ENCODE results near the gene QRSL1. TPM values are rescaled to one million over a fixed set of nuclear protein-coding genes. Genes with fewer than 3 reads are reported as not detected.

The QRSL1 gene
- total and polyA plus RNA-seq, 5 donors from 2014 or later = 8.6 to 15.1 (median 11.3) TPM

- Mint-ChIP-seq H3K4me1 (peaks cover 11 to 35% (median 19%) of the 10 kb centered on the region in 4 donors), H3K27ac (peak overlapping the region in 1 of 3 donors; percentile 38), H3K36me3 (peaks cover 33% of the 10 kb centered on the region), H3K9me3 (no peaks in the 10 kb centered on the region), H3K4me3 (no peak overlapping the region), H3K27me3 (no peaks in the 10 kb centered on the region)
- Histone ChIP-seq H3K27me3 (ENCODE audit: control insufficient read depth, insufficient read depth, low read length) (no peaks in the 10 kb centered on the region), H3K27ac (ENCODE audit: insufficient read depth, low read length, poor library complexity, severe bottlenecking) (no peak overlapping the region), H3K4me3 (ENCODE audit: low read depth, low read length) (no peak overlapping the region), H3K36me3 (ENCODE audit: control insufficient read depth, insufficient read depth, low read length) (no peaks in the 10 kb centered on the region), H3K9me3 (ENCODE audit: control insufficient read depth in 2 of 2, low read length in 2 of 2) (no peaks in the 10 kb centered on the region), H3K4me1 (ENCODE audit: control insufficient read depth, insufficient read depth, low read length, poor library complexity, severe bottlenecking) (peaks cover 4% of the 10 kb centered on the region)
- ATAC-seq (ENCODE audit: low read depth in 2 of 2) (peak; percentile 70 to 73), DNase-seq (peak; percentile 15 to 85 (median 44))
These were observed 21.2 kb upstream of the QRSL1 start for GRCh38 chr6:106608080-106608668.

- no peak overlapping the region for H3K27ac ChIP-seq (ENCODE audit: insufficient read depth, low read length, poor library complexity, severe bottlenecking)
- no peaks in the 10 kb centered on the region for H3K27me3 Mint-ChIP-seq
- no peak overlapping the region for H3K4me3 ChIP-seq (ENCODE audit: low read depth, low read length)
- DNase-seq (peak in 1 of 3 donors; percentile 71), ATAC-seq (ENCODE audit: low read depth in 2 of 2) (no peak)
- no peaks in the 10 kb centered on the region for H3K27me3 ChIP-seq (ENCODE audit: control insufficient read depth, insufficient read depth, low read length)
- peaks cover 22 to 48% (median 33%) of the 10 kb centered on the region in 4 donors for H3K4me1 Mint-ChIP-seq
- no peaks in the 10 kb centered on the region for H3K9me3 Mint-ChIP-seq
- H3K36me3 Mint-ChIP-seq = peaks cover 33% of the 10 kb centered on the region
- no peaks in the 10 kb centered on the region for H3K9me3 ChIP-seq (ENCODE audit: control insufficient read depth in 2 of 2, low read length in 2 of 2)
- peaks cover 18% of the 10 kb centered on the region for H3K4me1 ChIP-seq (ENCODE audit: control insufficient read depth, insufficient read depth, low read length, poor library complexity, severe bottlenecking)
- H3K4me3 Mint-ChIP-seq = no peak overlapping the region
- H3K27ac Mint-ChIP-seq = no peak overlapping the region
- H3K36me3 ChIP-seq (ENCODE audit: control insufficient read depth, insufficient read depth, low read length) = no peaks in the 10 kb centered on the region
These were observed 19.7 kb upstream of the QRSL1 start for GRCh38 chr6:106609699-106610098.

- no peaks in the 10 kb centered on the region for H3K27me3 Mint-ChIP-seq
- H3K27ac Mint-ChIP-seq = peak overlapping the region in 1 of 3 donors; percentile 24
- no peaks in the 10 kb centered on the region for H3K9me3 Mint-ChIP-seq
- no peaks in the 10 kb centered on the region for H3K9me3 ChIP-seq (ENCODE audit: control insufficient read depth in 2 of 2, low read length in 2 of 2)
- no peak overlapping the region for H3K4me3 ChIP-seq (ENCODE audit: low read depth, low read length)
- no peaks in the 10 kb centered on the region for H3K27me3 ChIP-seq (ENCODE audit: control insufficient read depth, insufficient read depth, low read length)
- DNase-seq (no peak), ATAC-seq (ENCODE audit: low read depth in 2 of 2) (no peak)
- H3K36me3 ChIP-seq (ENCODE audit: control insufficient read depth, insufficient read depth, low read length) = no peaks in the 10 kb centered on the region
- peaks cover 36% of the 10 kb centered on the region for H3K36me3 Mint-ChIP-seq
- H3K4me1 ChIP-seq (ENCODE audit: control insufficient read depth, insufficient read depth, low read length, poor library complexity, severe bottlenecking) = peaks cover 18% of the 10 kb centered on the region
- peaks cover 22 to 48% (median 34%) of the 10 kb centered on the region in 4 donors for H3K4me1 Mint-ChIP-seq
- H3K27ac ChIP-seq (ENCODE audit: insufficient read depth, low read length, poor library complexity, severe bottlenecking) = no peak overlapping the region
- peak overlapping the region in 1 of 4 donors; percentile 17 for H3K4me3 Mint-ChIP-seq
These were observed 18.3 kb upstream of the QRSL1 start for GRCh38 chr6:106611030-106611429.

- H3K4me3 ChIP-seq (ENCODE audit: low read depth, low read length) = peak overlapping the region; percentile 66
- H3K4me1 ChIP-seq (ENCODE audit: control insufficient read depth, insufficient read depth, low read length, poor library complexity, severe bottlenecking) = peaks cover 23% of the 10 kb centered on the region
- no peaks in the 10 kb centered on the region for H3K27me3 ChIP-seq (ENCODE audit: control insufficient read depth, insufficient read depth, low read length)
- H3K9me3 ChIP-seq (ENCODE audit: control insufficient read depth in 2 of 2, low read length in 2 of 2) = no peaks in the 10 kb centered on the region
- H3K27ac ChIP-seq (ENCODE audit: insufficient read depth, low read length, poor library complexity, severe bottlenecking) = peak overlapping the region; percentile 62
- peaks cover 19 to 38% (median 30%) of the 10 kb centered on the region in 4 donors for H3K4me1 Mint-ChIP-seq
- H3K36me3 Mint-ChIP-seq = peaks cover 35% of the 10 kb centered on the region
- H3K27ac Mint-ChIP-seq = peak overlapping the region; percentile 27 to 95 (median 65)
- peak overlapping the region; percentile 1 to 33 (median 16) for H3K4me3 Mint-ChIP-seq
- DNase-seq (peak in 2 of 3 donors; percentile 15 to 76), ATAC-seq (ENCODE audit: low read depth in 2 of 2) (peak; percentile 48 to 54)
- no peaks in the 10 kb centered on the region for H3K27me3 Mint-ChIP-seq
- peaks cover 6% of the 10 kb centered on the region for H3K36me3 ChIP-seq (ENCODE audit: control insufficient read depth, insufficient read depth, low read length)
- no peaks in the 10 kb centered on the region for H3K9me3 Mint-ChIP-seq
These were observed 16.5 kb upstream of the QRSL1 start for GRCh38 chr6:106612671-106613416.

- no peaks in the 10 kb centered on the region for H3K27me3 Mint-ChIP-seq
- peak overlapping the region in 2 of 4 donors; percentile 24 to 33 for H3K4me3 Mint-ChIP-seq
- Histone ChIP-seq H3K4me1 (ENCODE audit: control insufficient read depth, insufficient read depth, low read length, poor library complexity, severe bottlenecking) (peaks cover 23% of the 10 kb centered on the region), H3K4me3 (ENCODE audit: low read depth, low read length) (peak overlapping the region; percentile 66), H3K27me3 (ENCODE audit: control insufficient read depth, insufficient read depth, low read length) (no peaks in the 10 kb centered on the region), H3K27ac (ENCODE audit: insufficient read depth, low read length, poor library complexity, severe bottlenecking) (peak overlapping the region; percentile 62), H3K36me3 (ENCODE audit: control insufficient read depth, insufficient read depth, low read length) (peaks cover 6% of the 10 kb centered on the region), H3K9me3 (ENCODE audit: control insufficient read depth in 2 of 2, low read length in 2 of 2) (no peaks in the 10 kb centered on the region)
- H3K9me3 Mint-ChIP-seq = no peaks in the 10 kb centered on the region
- peak overlapping the region; percentile 27 to 74 (median 32) for H3K27ac Mint-ChIP-seq
- ATAC-seq (ENCODE audit: low read depth in 2 of 2) = no peak
- H3K36me3 Mint-ChIP-seq = peaks cover 36% of the 10 kb centered on the region
- peak in 1 of 3 donors; percentile 15 for DNase-seq
- H3K4me1 Mint-ChIP-seq = peaks cover 16 to 38% (median 28%) of the 10 kb centered on the region in 4 donors
These were observed 15.8 kb upstream of the QRSL1 start for GRCh38 chr6:106613590-106613989.

- no peak for ATAC-seq (ENCODE audit: low read depth in 2 of 2)
- peak overlapping the region; percentile 3 to 32 (median 27) for H3K27ac Mint-ChIP-seq
These were observed 15.2 kb upstream of the QRSL1 start for GRCh38 chr6:106614166-106614565.

GRCh38 chr6:106614592-106615257 is 14.7 kb upstream of the QRSL1 start:
- H3K36me3 Mint-ChIP-seq = peaks cover 44% of the 10 kb centered on the region
- peak in 1 of 3 donors; percentile 17 for DNase-seq
- Histone ChIP-seq H3K27me3 (ENCODE audit: control insufficient read depth, insufficient read depth, low read length) (no peaks in the 10 kb centered on the region), H3K4me1 (ENCODE audit: control insufficient read depth, insufficient read depth, low read length, poor library complexity, severe bottlenecking) (peaks cover 23% of the 10 kb centered on the region), H3K36me3 (ENCODE audit: control insufficient read depth, insufficient read depth, low read length) (peaks cover 6% of the 10 kb centered on the region), H3K4me3 (ENCODE audit: low read depth, low read length) (peak overlapping the region; percentile 66), H3K27ac (ENCODE audit: insufficient read depth, low read length, poor library complexity, severe bottlenecking) (peak overlapping the region; percentile 62), H3K9me3 (ENCODE audit: control insufficient read depth in 2 of 2, low read length in 2 of 2) (no peaks in the 10 kb centered on the region)
- peak overlapping the region; percentile 27 to 61 (median 47) for H3K27ac Mint-ChIP-seq
- H3K27me3 Mint-ChIP-seq = no peaks in the 10 kb centered on the region
- ATAC-seq (ENCODE audit: low read depth in 2 of 2) = no peak
- no peaks in the 10 kb centered on the region for H3K9me3 Mint-ChIP-seq
- peak overlapping the region in 2 of 4 donors; percentile 0 to 66 for H3K4me3 Mint-ChIP-seq
- peaks cover 16 to 32% (median 25%) of the 10 kb centered on the region in 4 donors for H3K4me1 Mint-ChIP-seq

More at GRCh38 chr6:106614166-106614565, 15.2 kb upstream of the QRSL1 start:
- peak in 1 of 3 donors; percentile 74 for DNase-seq
- Histone ChIP-seq H3K9me3 (ENCODE audit: control insufficient read depth in 2 of 2, low read length in 2 of 2) (no peaks in the 10 kb centered on the region), H3K36me3 (ENCODE audit: control insufficient read depth, insufficient read depth, low read length) (peaks cover 6% of the 10 kb centered on the region), H3K27me3 (ENCODE audit: control insufficient read depth, insufficient read depth, low read length) (no peaks in the 10 kb centered on the region), H3K4me1 (ENCODE audit: control insufficient read depth, insufficient read depth, low read length, poor library complexity, severe bottlenecking) (peaks cover 23% of the 10 kb centered on the region), H3K27ac (ENCODE audit: insufficient read depth, low read length, poor library complexity, severe bottlenecking) (peak overlapping the region; percentile 62), H3K4me3 (ENCODE audit: low read depth, low read length) (peak overlapping the region; percentile 66)
- peaks cover 16 to 34% (median 26%) of the 10 kb centered on the region in 4 donors for H3K4me1 Mint-ChIP-seq
- no peaks in the 10 kb centered on the region for H3K27me3 Mint-ChIP-seq
- no peaks in the 10 kb centered on the region for H3K9me3 Mint-ChIP-seq
- H3K4me3 Mint-ChIP-seq = peak overlapping the region in 2 of 4 donors; percentile 0 to 66
- H3K36me3 Mint-ChIP-seq = peaks cover 42% of the 10 kb centered on the region

All from CD4-positive, CD25-positive, alpha-beta regulatory T cell (primary cell).